K562 (cell line): ENCODE measurements around the gene NGRN. TPM values are rescaled to one million over a fixed set of nuclear protein-coding genes. Genes with fewer than 3 reads are reported as not detected.

Experiments used
- BHLHE40 ChIP-seq: IDR thresholded peaks from 2 replicates; pipeline ENCODE4 v1.6.1; 2011; ENCODE audit warnings: low read length, improper control_type of control experiment
- CBX1 ChIP-seq: sonication (generic); IDR thresholded peaks from 2 replicates; pipeline ENCODE4 v1.6.1; 2016; ENCODE audit warnings: antibody characterized with exemption, low read depth, mild to moderate bottlenecking
- CHD4 ChIP-seq: fragments of 200-600 bp; sonication (generic); IDR thresholded peaks from 3 replicates; pipeline ENCODE4 v1.6.1; 2012; ENCODE audit warnings: low read depth, mild to moderate bottlenecking, mixed read lengths, low read length, inconsistent platforms; ENCODE audit not compliant: insufficient read depth, insufficient replicate concordance, poor library complexity, severe bottlenecking
- CSDE1 ChIP-seq, 2 experiments: fragments of 450-650 bp; IDR thresholded peaks; 2 replicates each; pipeline ENCODE4 v1.6.1; 2016; ENCODE audit warnings: mild to moderate bottlenecking in 1 of 2
- CTCFL ChIP-seq: IDR thresholded peaks from 2 replicates; pipeline ENCODE4 v1.6.1; 2011; ENCODE audit warnings: borderline replicate concordance, low read depth, mild to moderate bottlenecking, moderate library complexity, low read length; ENCODE audit not compliant: insufficient read depth, poor library complexity, severe bottlenecking
- DMBX1 ChIP-seq: fragments of 250-450 bp; sonication (Bioruptor Pico); IDR thresholded peaks from 2 replicates; pipeline ENCODE4 v1.8.0; 2022; ENCODE audit warnings: inconsistent platforms, mild to moderate bottlenecking, moderate library complexity, borderline replicate concordance
- ELK1 ChIP-seq: sonication (generic); formaldehyde crosslinking; IDR thresholded peaks from 2 replicates; pipeline ENCODE4 v1.8.1; 2022; ENCODE audit warnings: missing genetic modification reagents
- ETS2 ChIP-seq: IDR thresholded peaks from 2 replicates; pipeline ENCODE4 v1.6.1; 2016; ENCODE audit warnings: borderline replicate concordance, missing genetic modification characterization, mild to moderate bottlenecking, moderate library complexity, missing compliant biosample characterization; ENCODE audit not compliant: poor library complexity, severe bottlenecking
- ETV5 ChIP-seq: sonication (generic); formaldehyde crosslinking; IDR thresholded peaks from 2 replicates; pipeline ENCODE4 v1.4.0; 2020; ENCODE audit warnings: low read depth, mild to moderate bottlenecking, missing genetic modification reagents
- FOXJ2 ChIP-seq: fragments of 200-800 bp; sonication (Bioruptor generic); IDR thresholded peaks from 2 replicates; pipeline ENCODE4 v1.6.1; 2016; ENCODE audit warnings: missing genetic modification characterization, missing compliant biosample characterization
- HDAC2 ChIP-seq: fragments of 450-650 bp; IDR thresholded peaks from 2 replicates; pipeline ENCODE4 v1.6.1; 2016; ENCODE audit warnings: mild to moderate bottlenecking
- KAT2B ChIP-seq: IDR thresholded peaks from one replicate; pipeline ENCODE4 v1.6.1; 2012; ENCODE audit warnings: low read depth, mild to moderate bottlenecking, control low read depth, inconsistent platforms, low read length, moderate library complexity
- MLLT1 ChIP-seq, 2 experiments: fragments of 450-650 bp; IDR thresholded peaks; 2 replicates each; pipeline ENCODE4 v1.6.1; 2016
- PCBP2 ChIP-seq: fragments of 200-400 bp; formaldehyde crosslinking; IDR thresholded peaks from 2 replicates; pipeline ENCODE4 v1.6.1; 2018; ENCODE audit warnings: low read length, low read depth, mild to moderate bottlenecking, moderate library complexity; ENCODE audit not compliant: poor library complexity, severe bottlenecking
- SAP30 ChIP-seq: fragments of 200-600 bp; sonication (generic); IDR thresholded peaks from 2 replicates; pipeline ENCODE4 v1.6.1; 2012; ENCODE audit warnings: borderline replicate concordance, low read depth, mild to moderate bottlenecking, moderate library complexity, low read length, control low read depth, inconsistent platforms; ENCODE audit not compliant: insufficient read depth, poor library complexity, severe bottlenecking
- ZNF592 ChIP-seq: fragments of 450-650 bp; IDR thresholded peaks from 2 replicates; pipeline ENCODE4 v1.6.1; 2017; ENCODE audit warnings: antibody characterized with exemption, mild to moderate bottlenecking
- ZNF79 ChIP-seq: fragments of 250-450 bp; sonication (Bioruptor Pico); IDR thresholded peaks from 2 replicates; pipeline ENCODE4 v1.4.0; 2020; ENCODE audit warnings: low read depth, mild to moderate bottlenecking, moderate library complexity
- polyA plus RNA-seq, 8 experiments: library from polyadenylated mRNA; depleted of rRNA in 4 of 8; stranded (reverse) in 5 of 8; unstranded in 3 of 8; fragments of >200 nt; fragmentation: Nextera tagmentation in 2 of 8; fragmentation: Illumina TruSeq in 1 of 8; extraction: Ambion mirVana in 2 of 8; extraction: Trizol in 1 of 8; gene quantifications; 2 replicates each; pipeline versions ENCODE4 v1.2.1 to v1.2.3, GENCODE V29; 2011 to 2014; ENCODE audit warnings: inconsistent platforms in 1 of 8, missing spikeins in 1 of 8
- total RNA-seq, 7 experiments: library from RNA; depleted of rRNA in 6 of 7; stranded (reverse); fragments of >200 nt in 6 of 7; fragmentation: Illumina TruSeq in 2 of 7; extraction: Trizol in 2 of 7; gene quantifications; 2 replicates each; pipeline versions ENCODE4 v1.2.1 to v1.2.3, GENCODE V29; 2011 to 2021; ENCODE audit warnings: low replicate concordance in 1 of 7

The NGRN gene
- total and polyA plus RNA-seq, 9 of the 15 experiments (the other 6 are each of a cell fraction or from before 2014, with no cell fraction given) = 14.0 to 73.4 (median 60.0) TPM

GRCh38 chr15:90300988-90301706 is 35.7 kb downstream of the NGRN start (continued):
- TF ChIP-seq SAP30 (no peak), ZNF592 (peak; percentile 50), ETS2 (tag) (no peak), ZNF79 (CRISPR knock-in tag) (no peak), CSDE1 (IDR thresholded peaks at IDR 0.05) (no peak), CTCFL (peak; percentile 53), BHLHE40 (no peak), DMBX1 (CRISPR knock-in tag) (0 out of 2 replicates have a peak, but pooled peaks have one; percentile 35), FOXJ2 (tag) (no peak), KAT2B (no peak), CBX1 (no peak), HDAC2 (no peak), ELK1 (CRISPR knock-in tag) (no peak), ETV5 (peak; percentile 86), PCBP2 (no peak), CHD4 (no peak), MLLT1 (IDR thresholded peaks at IDR 0.05) (no peak)
